ENCODE results near the gene CAPRIN1.

DNA sequence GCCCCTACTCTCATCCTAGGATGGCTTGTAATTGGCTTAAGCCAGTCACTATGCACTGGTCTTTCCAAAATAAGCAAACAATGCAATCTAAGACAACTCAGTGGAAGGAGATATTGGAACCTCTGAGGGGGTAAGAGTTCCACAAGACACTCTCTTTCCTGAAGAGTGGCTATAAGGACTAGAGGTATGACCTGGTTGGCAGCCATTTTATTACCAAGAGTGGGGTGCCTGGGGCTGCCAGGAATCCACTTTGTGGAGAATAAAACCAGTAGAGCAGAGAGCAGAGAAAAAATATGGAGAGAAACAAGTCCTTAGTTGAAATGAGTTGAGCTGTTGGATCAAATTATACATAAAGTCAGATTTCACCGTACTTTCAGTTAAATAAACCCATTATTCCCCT, 38.8 kb upstream of the CAPRIN1 start:
- TF ChIP-seq, protein P1, sequence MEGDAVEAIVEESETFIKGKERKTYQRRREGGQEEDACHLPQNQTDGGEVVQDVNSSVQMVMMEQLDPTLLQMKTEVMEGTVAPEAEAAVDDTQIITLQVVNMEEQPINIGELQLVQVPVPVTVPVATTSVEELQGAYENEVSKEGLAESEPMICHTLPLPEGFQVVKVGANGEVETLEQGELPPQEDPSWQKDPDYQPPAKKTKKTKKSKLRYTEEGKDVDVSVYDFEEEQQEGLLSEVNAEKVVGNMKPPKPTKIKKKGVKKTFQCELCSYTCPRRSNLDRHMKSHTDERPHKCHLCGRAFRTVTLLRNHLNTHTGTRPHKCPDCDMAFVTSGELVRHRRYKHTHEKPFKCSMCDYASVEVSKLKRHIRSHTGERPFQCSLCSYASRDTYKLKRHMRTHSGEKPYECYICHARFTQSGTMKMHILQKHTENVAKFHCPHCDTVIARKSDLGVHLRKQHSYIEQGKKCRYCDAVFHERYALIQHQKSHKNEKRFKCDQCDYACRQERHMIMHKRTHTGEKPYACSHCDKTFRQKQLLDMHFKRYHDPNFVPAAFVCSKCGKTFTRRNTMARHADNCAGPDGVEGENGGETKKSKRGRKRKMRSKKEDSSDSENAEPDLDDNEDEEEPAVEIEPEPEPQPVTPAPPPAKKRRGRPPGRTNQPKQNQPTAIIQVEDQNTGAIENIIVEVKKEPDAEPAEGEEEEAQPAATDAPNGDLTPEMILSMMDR (IDR thresholded peaks at IDR 0.05): no peak
- TF ChIP-seq POLR2A (IDR thresholded peaks at IDR 0.05): no peak
